CD8-positive, alpha-beta memory T cell (primary cell): ENCODE data around the gene PRAMEF18. TPM values are rescaled to one million over a fixed set of nuclear protein-coding genes. Genes with fewer than 3 reads are reported as not detected.
"Not testable (repeated sequence)": the region's sequence is repeated elsewhere in the genome, so short reads cannot be mapped to it uniquely, and the experiment has no call there.

Experiments
- CTCF ChIA-PET: fragments of 350-600 bp; sonication (Branson Sonifier 250); formaldehyde crosslinking; loops from one replicate; lab custom pipeline; 2021; ENCODE audit warnings: antibody characterized with exemption; lab: Charles Lee
- POLR2A ChIA-PET: fragments of 350-600 bp; sonication (Branson Sonifier 250); formaldehyde crosslinking; loops from one replicate; lab custom pipeline; 2021; ENCODE audit warnings: antibody characterized with exemption; lab: Charles Lee
- DNase-seq, 5 donors: peaks; one replicate each; pipeline versions ENCODE4 v3.0.0 to v3.0.0-alpha.2; 2020 to 2022; ENCODE audit warnings: mixed read lengths in 1 of 5
- H3K27ac ChIP-seq: one replicate; pipeline ENCODE4 v1.7.0; 2013; ENCODE audit warnings: low read depth, mild to moderate bottlenecking, low read length, moderate library complexity
- H3K27me3 ChIP-seq: 2 replicates; pipeline ENCODE4 v1.7.0; 2013; ENCODE audit warnings: low read length, mild to moderate bottlenecking; ENCODE audit not compliant: insufficient read depth, poor library complexity, severe bottlenecking
- H3K36me3 ChIP-seq: 2 replicates; pipeline ENCODE4 v1.7.0; 2013; ENCODE audit warnings: mild to moderate bottlenecking, low read length, moderate library complexity; ENCODE audit not compliant: insufficient read depth
- H3K4me1 ChIP-seq: 2 replicates; pipeline ENCODE4 v1.7.0; 2013; ENCODE audit warnings: mild to moderate bottlenecking, low read length, moderate library complexity; ENCODE audit not compliant: insufficient read depth
- H3K4me3 ChIP-seq: 2 replicates; pipeline ENCODE4 v1.7.0; 2013; ENCODE audit warnings: mild to moderate bottlenecking, low read length
- H3K9me3 ChIP-seq: 2 replicates; pipeline ENCODE4 v1.7.0; 2013; ENCODE audit warnings: mild to moderate bottlenecking, low read length
- H3K27ac Mint-ChIP-seq, 8 donors: one replicate each; pipeline ENCODE4 v1.8.0; 2020 to 2021; ENCODE audit warnings: mixed read lengths in 8 of 8, mild to moderate bottlenecking in 6 of 8, inconsistent platforms in 3 of 8, moderate library complexity in 3 of 8
- H3K27me3 Mint-ChIP-seq, 2 donors: one replicate each; pipeline ENCODE4 v1.8.0; 2020 to 2021; ENCODE audit warnings: mixed read lengths in 2 of 2, mild to moderate bottlenecking in 1 of 2, moderate library complexity in 1 of 2
- H3K36me3 Mint-ChIP-seq, 3 donors: one replicate each; pipeline ENCODE4 v1.8.0; 2020 to 2021; ENCODE audit warnings: mixed read lengths in 3 of 3, inconsistent platforms in 1 of 3, mild to moderate bottlenecking in 1 of 3
- H3K4me1 Mint-ChIP-seq, 3 donors: one replicate each; pipeline ENCODE4 v1.8.0; 2020 to 2021; ENCODE audit warnings: mixed read lengths in 3 of 3, inconsistent platforms in 1 of 3, mild to moderate bottlenecking in 1 of 3
- H3K4me3 Mint-ChIP-seq, 7 donors: one replicate each; pipeline ENCODE4 v1.8.0; 2020 to 2021; ENCODE audit warnings: mixed read lengths in 7 of 7, mild to moderate bottlenecking in 6 of 7, moderate library complexity in 4 of 7, inconsistent platforms in 2 of 7
- H3K9me3 Mint-ChIP-seq, 5 donors: one replicate each; pipeline ENCODE4 v1.8.0; 2020 to 2022; ENCODE audit warnings: mixed read lengths in 5 of 5, mild to moderate bottlenecking in 3 of 5, moderate library complexity in 2 of 5, inconsistent platforms in 1 of 5
- polyA plus RNA-seq: library from polyadenylated mRNA; unstranded; fragments of 300-500 nt; fragmentation: Illumina TruSeq; gene quantifications from one replicate; pipeline ENCODE4 v1.2.3, GENCODE V29; 2021
- total RNA-seq, 2 experiments: library from RNA; stranded (reverse); gene quantifications; one replicate each; pipeline ENCODE4 v1.2.3, GENCODE V29; 2021

Gene PRAMEF18
- total and polyA plus RNA-seq, 3 experiments from 2014 or later: not detected

- peaks cover 0 to 2% (median 0%) of the 10 kb centered on the region in 5 donors for H3K9me3 Mint-ChIP-seq
- Histone ChIP-seq H3K4me3 (no peak overlapping the region), H3K4me1 (no peaks in the 10 kb centered on the region), H3K27ac (no peak overlapping the region), H3K36me3 (no peaks in the 10 kb centered on the region), H3K27me3 (no peaks in the 10 kb centered on the region), H3K9me3 (no peaks in the 10 kb centered on the region)
- H3K4me1 Mint-ChIP-seq: no peaks in the 10 kb centered on the region
- no peak overlapping the region for H3K4me3 Mint-ChIP-seq
- H3K27me3 Mint-ChIP-seq: peaks cover 12 to 15% of the 10 kb centered on the region in 2 donors
- H3K27ac Mint-ChIP-seq: no peak overlapping the region
- ChIA-PET POLR2A (no interaction called here), CTCF (no interaction called here)
- H3K36me3 Mint-ChIP-seq: peaks cover 0 to 1% (median 0%) of the 10 kb centered on the region in 3 donors
- no peak for DNase-seq
Measured at GRCh38 chr1:13224480-13225060, 1.4 kb downstream of the PRAMEF18 start.

GRCh38 chr1:13222788-13223187 lies 3.2 kb downstream of the PRAMEF18 start:
- H3K36me3 ChIP-seq, DNase-seq, H3K4me1 ChIP-seq, H3K27ac Mint-ChIP-seq, H3K9me3 ChIP-seq, H3K27ac ChIP-seq, POLR2A ChIA-PET, H3K9me3 Mint-ChIP-seq, H3K4me3 ChIP-seq, H3K4me1 Mint-ChIP-seq, H3K36me3 Mint-ChIP-seq, H3K4me3 Mint-ChIP-seq, H3K27me3 ChIP-seq, CTCF ChIA-PET: not testable (repeated sequence)
- peaks cover 12% of the 10 kb centered on the region in 2 donors for H3K27me3 Mint-ChIP-seq

GRCh38 chr1:13219203-13219602 lies 6.8 kb downstream of the PRAMEF18 start:
- H3K9me3 ChIP-seq, H3K4me3 Mint-ChIP-seq, H3K4me3 ChIP-seq, H3K27ac Mint-ChIP-seq, H3K27me3 ChIP-seq, H3K4me1 ChIP-seq, H3K27me3 Mint-ChIP-seq, CTCF ChIA-PET, DNase-seq, H3K27ac ChIP-seq, POLR2A ChIA-PET, H3K36me3 Mint-ChIP-seq, H3K4me1 Mint-ChIP-seq, H3K36me3 ChIP-seq, H3K9me3 Mint-ChIP-seq: not testable (repeated sequence)

- H3K4me3 Mint-ChIP-seq, POLR2A ChIA-PET, H3K4me1 ChIP-seq, H3K36me3 Mint-ChIP-seq, H3K27ac ChIP-seq, H3K4me3 ChIP-seq, H3K36me3 ChIP-seq, H3K27ac Mint-ChIP-seq, H3K9me3 Mint-ChIP-seq, CTCF ChIA-PET, H3K4me1 Mint-ChIP-seq, H3K27me3 ChIP-seq, DNase-seq, H3K27me3 Mint-ChIP-seq, H3K9me3 ChIP-seq: not testable (repeated sequence)
Measured at GRCh38 chr1:13216619-13217018, 9.3 kb downstream of the PRAMEF18 start.

GRCh38 chr1:13208712-13209111 lies 17.2 kb downstream of the PRAMEF18 start:
- H3K36me3 Mint-ChIP-seq, H3K9me3 ChIP-seq, H3K27ac ChIP-seq, CTCF ChIA-PET, H3K27me3 ChIP-seq, H3K4me3 Mint-ChIP-seq, H3K9me3 Mint-ChIP-seq, H3K4me1 ChIP-seq, DNase-seq, H3K27ac Mint-ChIP-seq, H3K27me3 Mint-ChIP-seq, POLR2A ChIA-PET, H3K4me1 Mint-ChIP-seq, H3K36me3 ChIP-seq, H3K4me3 ChIP-seq: not testable (repeated sequence)

DNA sequence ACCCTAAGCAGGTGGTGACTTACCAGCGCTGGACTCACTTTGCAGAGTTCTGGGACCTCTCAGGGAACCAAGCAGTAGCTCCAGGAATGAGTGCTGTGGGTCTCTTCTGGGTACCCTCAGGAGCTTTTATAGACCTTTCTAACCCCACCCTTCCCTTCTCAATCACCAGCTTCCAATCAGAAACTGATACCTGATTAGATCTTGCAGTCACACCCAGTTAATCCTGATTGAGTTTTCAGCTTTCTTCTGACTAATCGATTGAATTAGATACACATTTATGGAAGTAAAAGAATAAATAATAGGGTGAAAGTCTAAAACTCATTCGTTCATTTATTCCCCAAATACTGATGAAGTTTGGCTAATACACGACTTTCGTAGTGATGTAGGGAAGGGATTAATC lies 24.6 kb downstream of the PRAMEF18 start, which contains the start of gene PRAMEF13:
PRAMEF13 (minus strand) TSS at position 101 of the 400 bp plus-strand sequence. CDS start 1,820 bp downstream, outside the sequence.
- H3K4me3 Mint-ChIP-seq, H3K4me3 ChIP-seq, CTCF ChIA-PET, DNase-seq, H3K27me3 ChIP-seq, H3K27ac ChIP-seq, H3K36me3 ChIP-seq, H3K9me3 Mint-ChIP-seq, H3K9me3 ChIP-seq, H3K36me3 Mint-ChIP-seq, H3K27me3 Mint-ChIP-seq, POLR2A ChIA-PET, H3K27ac Mint-ChIP-seq, H3K4me1 ChIP-seq, H3K4me1 Mint-ChIP-seq: not testable (repeated sequence)

Other genes with a start within 250 kb of the PRAMEF18 start
- not detected for gene PRAMEF27, start 169.6 kb downstream of the PRAMEF18 start, total RNA-seq
- gene PRAMEF27, start 169.6 kb downstream of the PRAMEF18 start, polyA plus RNA-seq: not detected
- gene HNRNPCL3, start 165.4 kb downstream of the PRAMEF18 start, total RNA-seq: not detected
- gene HNRNPCL3, start 165.4 kb downstream of the PRAMEF18 start, polyA plus RNA-seq: not detected
- gene PRAMEF25, start 155.4 kb downstream of the PRAMEF18 start, total RNA-seq: not detected
- gene PRAMEF25, start 155.4 kb downstream of the PRAMEF18 start, polyA plus RNA-seq: not detected
- gene HNRNPCL2, start 109.3 kb downstream of the PRAMEF18 start, total RNA-seq: not detected
- not detected for gene HNRNPCL2, start 109.3 kb downstream of the PRAMEF18 start, polyA plus RNA-seq
- gene PRAMEF26, start 70.1 kb downstream of the PRAMEF18 start, total RNA-seq: not detected
- gene PRAMEF26, start 70.1 kb downstream of the PRAMEF18 start, polyA plus RNA-seq: not detected
- gene HNRNPCL4, start 60.5 kb downstream of the PRAMEF18 start, total RNA-seq: not detected
- gene HNRNPCL4, start 60.5 kb downstream of the PRAMEF18 start, polyA plus RNA-seq: not detected
- not detected for gene PRAMEF9, start 54.3 kb downstream of the PRAMEF18 start, total RNA-seq
- not detected for gene PRAMEF9, start 54.3 kb downstream of the PRAMEF18 start, polyA plus RNA-seq
- gene PRAMEF13, start 24.7 kb downstream of the PRAMEF18 start, total RNA-seq: not detected
- not detected for gene PRAMEF13, start 24.7 kb downstream of the PRAMEF18 start, polyA plus RNA-seq
- gene PRAMEF5, start 28.0 kb upstream of the PRAMEF18 start, total RNA-seq: not detected
- not detected for gene PRAMEF5, start 28.0 kb upstream of the PRAMEF18 start, polyA plus RNA-seq
- gene PRAMEF8, start 59.0 kb upstream of the PRAMEF18 start, total RNA-seq: not detected
- gene PRAMEF8, start 59.0 kb upstream of the PRAMEF18 start, polyA plus RNA-seq: not detected
- gene PRAMEF33, start 77.4 kb upstream of the PRAMEF18 start, total RNA-seq: not detected
- gene PRAMEF33, start 77.4 kb upstream of the PRAMEF18 start, polyA plus RNA-seq: not detected
- gene PRAMEF15, start 89.4 kb upstream of the PRAMEF18 start, total RNA-seq: not detected
- gene PRAMEF15, start 89.4 kb upstream of the PRAMEF18 start, polyA plus RNA-seq: not detected
- not detected for gene PRAMEF14, start 121.0 kb upstream of the PRAMEF18 start, total RNA-seq
- not detected for gene PRAMEF14, start 121.0 kb upstream of the PRAMEF18 start, polyA plus RNA-seq
- not detected for gene PRAMEF19, start 145.8 kb upstream of the PRAMEF18 start, total RNA-seq
- not detected for gene PRAMEF19, start 145.8 kb upstream of the PRAMEF18 start, polyA plus RNA-seq
- gene PRAMEF17, start 163.5 kb upstream of the PRAMEF18 start, total RNA-seq: not detected
- gene PRAMEF17, start 163.5 kb upstream of the PRAMEF18 start, polyA plus RNA-seq: not detected
- gene PRAMEF20, start 184.3 kb upstream of the PRAMEF18 start, total RNA-seq: not detected
- not detected for gene PRAMEF20, start 184.3 kb upstream of the PRAMEF18 start, polyA plus RNA-seq